HG03558 (cell line): ENCODE measurements around the gene STRBP.
A peak's percentile ranks its signal among the peaks of the same experiment; 100 is the strongest.
"Not testable (repeated sequence)": the region's sequence is repeated elsewhere in the genome, so short reads cannot be mapped to it uniquely, and the experiment has no call there.

Experiments used
- ATAC-seq: cut with Tn5 transposase; IDR thresholded peaks from one replicate; pipeline ENCODE4 v1.9.1; 2021; ENCODE audit warnings: moderate number of reproducible peaks; ENCODE audit not compliant: unreplicated experiment; ENCODE audit errors: extremely low read depth

Gene STRBP

GRCh38 chr9:123268465-123269259 is at the start of gene STRBP:
Gene STRBP (minus strand): TSS chr9:123268586. CDS start chr9:123184134, 84,452 bp downstream.
- ATAC-seq: peak; percentile 75

GRCh38 chr9:123316053-123316718 is 47.8 kb upstream of the STRBP start:
- ATAC-seq: no peak

DNA sequence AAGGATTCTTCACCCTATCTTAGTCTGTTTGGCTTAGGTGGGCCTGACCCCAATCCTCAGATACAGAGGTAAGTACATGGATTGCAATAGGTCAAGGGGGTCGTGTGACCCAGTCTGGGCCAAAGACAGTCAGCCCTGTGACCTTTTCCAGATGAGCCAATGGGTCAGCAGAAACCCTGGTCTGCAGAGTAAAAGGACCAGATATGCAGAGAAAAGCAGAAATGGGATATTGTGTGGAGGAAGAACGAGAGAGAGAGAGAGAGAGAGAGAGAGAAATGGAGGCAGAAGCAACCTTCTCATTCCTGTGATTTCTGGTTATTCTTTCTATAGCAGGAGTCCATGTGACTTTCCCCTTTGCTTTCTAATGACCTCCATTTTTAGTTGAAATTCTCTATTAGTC is 47.2 kb upstream of the STRBP start:
- ATAC-seq: no peak

- no peak for ATAC-seq
Observed at GRCh38 chr9:123314617-123315016, 46.2 kb upstream of the STRBP start.

- ATAC-seq: no peak
Observed at GRCh38 chr9:123312306-123312877, 44.0 kb upstream of the STRBP start.

- no peak for ATAC-seq
Observed at GRCh38 chr9:123311250-123311752, 42.9 kb upstream of the STRBP start.

GRCh38 chr9:123310551-123311249 is 42.3 kb upstream of the STRBP start:
- ATAC-seq: no peak

DNA sequence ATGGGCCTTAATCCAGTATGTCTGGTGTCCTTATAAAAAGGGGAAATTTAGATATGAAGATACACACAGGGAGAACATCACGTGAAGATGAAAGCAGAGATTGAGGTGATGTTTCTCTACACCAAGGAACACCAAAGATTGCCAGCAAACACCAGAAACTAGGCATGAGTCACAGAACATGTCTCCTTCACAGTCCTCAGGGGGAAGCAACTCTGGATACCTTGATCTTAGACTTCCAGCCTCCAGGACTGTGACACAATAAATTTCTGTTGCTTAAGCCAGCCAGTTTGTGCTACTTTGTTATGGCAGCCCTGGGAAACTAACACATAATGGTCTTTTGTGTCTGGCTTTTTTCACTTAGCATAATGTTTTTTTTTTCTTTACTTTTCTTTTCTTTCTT is 41.2 kb upstream of the STRBP start:
- ATAC-seq: no peak

DNA sequence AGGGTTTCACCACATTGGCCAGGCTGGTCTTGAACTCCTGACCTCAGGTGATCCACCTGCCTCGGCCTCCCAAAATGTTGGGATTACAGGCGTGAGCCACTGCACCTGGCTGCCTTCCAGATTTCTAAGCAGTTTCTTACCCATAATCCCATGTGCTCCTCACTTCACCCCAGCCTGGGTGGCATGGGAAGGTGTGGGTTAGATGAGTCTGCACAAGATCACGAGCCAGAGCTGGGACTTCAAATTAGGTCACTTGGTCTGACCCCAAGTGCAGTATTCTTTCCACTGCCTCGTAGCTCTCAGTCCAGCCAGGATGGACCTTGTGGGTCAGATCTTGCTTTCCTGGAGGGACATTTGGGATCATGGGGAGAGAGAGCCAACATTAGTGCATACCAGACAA is 37.5 kb upstream of the STRBP start:
- no peak for ATAC-seq

DNA sequence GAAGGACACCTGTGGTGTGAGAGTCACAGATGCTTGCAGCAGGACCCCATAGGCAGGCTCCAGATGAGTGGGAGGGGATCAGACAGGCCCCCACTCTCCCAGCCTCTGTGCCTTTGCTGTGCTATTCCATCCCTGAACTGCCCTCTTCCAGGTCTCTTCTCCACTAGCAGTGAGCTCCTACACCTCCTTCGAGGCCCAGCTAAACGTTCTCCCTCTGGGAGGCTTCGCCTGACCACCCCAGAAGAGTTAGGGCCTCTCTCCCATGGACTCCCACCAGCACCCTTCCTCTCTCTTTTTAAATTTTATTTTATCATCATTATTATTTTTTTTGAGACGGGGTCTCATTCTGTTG is 35.9 kb upstream of the STRBP start:
- ATAC-seq: no peak

DNA sequence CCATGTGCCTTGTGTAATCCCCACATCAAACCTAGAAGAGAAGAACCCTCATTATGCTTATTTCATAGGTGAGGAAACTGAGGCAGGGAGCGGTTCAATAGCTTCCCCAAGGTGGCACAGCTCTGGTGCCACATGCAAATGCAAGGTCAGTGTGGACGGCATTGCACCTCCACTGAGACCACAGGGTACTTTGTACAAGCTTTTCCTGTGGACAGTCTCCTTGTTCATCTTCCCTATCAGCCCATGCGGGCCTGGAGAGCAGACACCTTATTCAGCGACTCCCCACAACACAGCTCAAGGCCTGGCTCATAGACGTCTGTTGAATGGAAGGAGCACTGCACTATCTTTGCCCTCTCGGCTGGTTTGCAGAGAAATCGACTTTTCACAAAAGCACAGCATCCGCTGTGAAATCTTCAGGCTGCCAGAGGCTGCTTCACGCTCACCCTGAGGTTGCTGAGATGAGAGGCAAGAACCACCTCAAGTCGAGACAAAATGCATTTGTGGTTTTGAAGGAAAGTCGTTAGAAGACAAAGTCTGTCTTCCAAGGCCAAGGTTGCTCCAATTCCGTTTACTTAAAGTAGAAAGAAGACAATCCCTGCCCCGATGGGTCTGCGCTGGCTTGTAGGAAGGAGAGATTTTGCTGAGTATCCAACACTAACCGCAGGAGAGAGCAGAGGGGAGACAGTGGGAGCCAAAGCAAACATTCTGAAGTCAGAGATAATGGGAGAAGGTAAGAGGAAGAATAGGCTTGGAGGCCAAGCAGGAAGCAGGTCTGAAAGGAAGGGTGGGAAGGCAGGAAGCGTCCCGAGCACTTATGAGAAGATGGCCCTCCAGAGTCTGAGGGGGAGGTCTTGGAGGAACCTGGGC is 34.2 kb upstream of the STRBP start:
- no peak for ATAC-seq

- ATAC-seq: not testable (repeated sequence)
Observed at GRCh38 chr9:123301936-123302335, 33.5 kb upstream of the STRBP start.

- no peak for ATAC-seq
Observed at GRCh38 chr9:123300554-123300953, 32.2 kb upstream of the STRBP start.

DNA sequence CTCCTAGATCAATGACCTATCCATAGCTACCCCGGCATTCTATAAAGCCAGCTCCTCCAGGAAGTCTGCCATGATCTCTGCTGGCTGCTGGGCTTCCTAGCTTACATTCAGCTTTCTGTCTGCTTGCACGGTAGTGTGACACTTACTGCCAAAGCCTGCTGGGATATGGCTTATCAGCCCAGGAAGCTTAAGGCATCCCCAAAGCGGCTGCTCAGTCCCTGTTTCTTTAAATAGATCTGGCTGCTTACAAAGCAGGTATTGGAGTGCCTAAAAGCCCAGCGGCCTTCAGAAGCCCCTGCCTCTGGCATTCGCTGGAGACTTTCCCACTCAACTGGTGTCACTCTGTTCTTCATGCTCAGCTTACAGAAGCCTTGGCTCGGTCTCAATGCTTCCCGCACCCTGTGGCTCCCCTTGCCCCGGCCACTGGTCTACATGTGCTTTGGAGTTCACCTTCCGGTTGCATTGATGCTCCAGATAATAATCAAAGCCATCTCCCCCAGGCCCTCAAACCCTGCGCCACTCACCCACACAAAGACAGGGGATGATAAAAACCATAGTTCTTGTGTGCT is 31.3 kb upstream of the STRBP start:
- no peak for ATAC-seq

DNA sequence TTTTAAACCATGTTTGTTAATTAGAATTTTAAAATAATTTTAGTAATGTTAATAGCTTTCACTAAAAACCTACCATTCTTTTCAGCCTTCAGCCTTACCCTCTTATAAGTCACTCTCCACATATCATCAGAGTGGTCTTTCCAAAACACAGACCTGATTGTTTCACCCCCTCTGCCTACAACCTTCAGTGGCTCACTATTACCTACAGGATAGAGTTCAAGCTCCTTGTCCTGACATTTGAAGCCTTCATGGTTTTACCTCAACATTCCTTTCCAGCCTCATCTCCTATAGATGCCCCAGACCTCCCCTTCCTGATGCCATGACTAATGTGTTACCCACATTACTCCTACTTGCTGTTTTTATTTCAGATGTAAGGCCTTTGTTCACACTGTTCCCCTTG is 27.8 kb upstream of the STRBP start:
- ATAC-seq: no peak

DNA sequence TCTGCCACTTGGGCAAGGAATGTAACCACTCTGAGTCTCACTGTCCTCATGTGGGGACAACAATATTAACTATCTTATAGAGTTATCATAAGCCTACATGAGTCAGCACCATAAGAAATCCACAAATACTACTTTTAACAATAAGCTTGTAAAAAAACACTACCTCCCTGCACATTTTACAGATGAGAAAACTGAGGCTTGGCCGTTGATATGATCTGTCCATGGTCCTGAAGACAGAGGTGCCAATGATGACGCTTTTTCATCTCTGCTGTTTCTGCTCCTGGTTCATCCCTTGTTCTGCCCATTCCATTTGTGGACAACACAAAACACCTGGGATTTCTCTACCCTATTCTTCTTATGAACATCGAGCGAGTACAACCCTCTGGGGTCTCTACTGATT is 23.4 kb upstream of the STRBP start:
- no peak for ATAC-seq

DNA sequence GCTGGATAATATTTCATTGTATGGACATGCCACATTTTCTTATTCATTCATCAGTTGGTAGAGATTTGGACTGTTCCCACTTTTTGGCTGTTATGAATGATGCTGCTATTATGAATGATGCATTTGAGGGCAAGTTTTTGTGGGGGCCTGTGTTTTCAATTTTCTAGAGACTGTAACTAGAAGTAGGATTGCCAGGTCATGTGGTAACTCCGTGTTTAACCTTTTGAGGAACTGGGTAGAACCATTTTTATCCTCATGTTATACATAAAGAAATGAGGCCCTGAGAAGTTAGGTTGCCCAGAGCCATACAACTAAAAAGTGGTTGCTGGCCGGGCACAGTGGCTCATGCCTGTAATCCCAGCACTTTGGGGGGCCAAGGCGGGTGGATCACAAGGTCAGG is 22.4 kb upstream of the STRBP start:
- ATAC-seq: no peak

- no peak for ATAC-seq
Observed at GRCh38 chr9:123287639-123288038, 19.3 kb upstream of the STRBP start.

GRCh38 chr9:123286324-123286723 is 17.9 kb upstream of the STRBP start:
- ATAC-seq: no peak

GRCh38 chr9:123284656-123285055 is 16.3 kb upstream of the STRBP start:
- no peak for ATAC-seq
